SKM-1 treated with dmso at 0.1 percent for 144 hours (cell line): Measurements from ENCODE around the gene UPK3BL1.
"Not testable (repeated sequence)": the region's sequence is repeated elsewhere in the genome, so short reads cannot be mapped to it uniquely, and the experiment has no call there.

Experiments used
- DNase-seq: peaks from one replicate; lab custom pipeline; 2025; ENCODE audit not compliant: unreplicated experiment; lab: John Stamatoyannopoulos, UW

UPK3BL1 gene

DNA sequence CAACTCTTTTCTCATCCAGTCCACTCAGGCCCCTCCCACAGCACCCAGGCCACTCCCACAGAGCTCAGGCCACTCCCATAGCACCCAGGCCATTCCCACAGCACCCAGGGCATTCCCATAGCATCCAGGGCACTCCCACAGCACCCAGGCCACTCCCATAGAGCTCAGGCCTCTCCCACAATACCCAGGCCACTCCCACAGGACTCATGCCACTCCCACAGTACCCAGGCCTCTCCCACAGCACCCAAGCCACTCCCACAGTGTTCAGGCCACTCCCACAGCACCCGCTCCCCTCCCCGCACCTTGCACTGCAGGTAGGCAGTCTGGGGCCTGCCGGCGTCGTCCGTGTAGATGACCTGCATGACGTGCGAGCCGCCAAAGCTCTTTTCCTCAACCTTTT is 52.7 kb downstream of the UPK3BL1 start:
- DNase-seq, result not testable (repeated sequence)
